Prostate gland (tissue), 2 donors: ENCODE results near the gene NR6A1. TPM values are rescaled to one million over a fixed set of nuclear protein-coding genes. Genes with fewer than 3 reads are reported as not detected.

ENCODE experiments used
- DNase-seq: peaks from one replicate; pipeline ENCODE4 v3.0.0-alpha.2; 2019; ENCODE audit warnings: low spot score
- H3K27ac ChIP-seq, 2 donors: fragments of 200-600 bp; sonication (generic); 2 replicates each; pipeline ENCODE4 v1.5.1; 2017 to 2019
- H3K27me3 ChIP-seq: fragments of 200-600 bp; sonication (generic); replicated peaks from 2 replicates; pipeline ENCODE4 v1.5.1; 2019; ENCODE audit not compliant: insufficient read depth
- H3K36me3 ChIP-seq, 2 donors: fragments of 200-600 bp; sonication (generic); 1 replicate in 1 of 2; 2 replicates in 1 of 2; pipeline versions ENCODE4 v1.5.1 to v1.8.1; 2017 to 2019
- H3K4me1 ChIP-seq: fragments of 200-600 bp; sonication (generic); replicated peaks from 2 replicates; pipeline ENCODE4 v1.5.1; 2019
- H3K4me3 ChIP-seq, 2 donors: fragments of 200-600 bp; sonication (generic); 2 replicates each; pipeline ENCODE4 v1.5.1; 2017 to 2019
- H3K9me3 ChIP-seq: fragments of 200-600 bp; sonication (generic); 2 replicates; pipeline ENCODE4 v1.5.1; 2017
- CTCF ChIP-seq, 4 experiments: fragments of 200-600 bp in 2 of 4; fragments of 450-650 bp in 2 of 4; sonication (generic) in 2 of 4; IDR thresholded peaks; 1 replicate in 3 of 4; 2 replicates in 1 of 4; pipeline ENCODE4 v1.5.1; 2016 to 2019; ENCODE audit warnings: antibody characterized with exemption in 4 of 4, mild to moderate bottlenecking in 2 of 4, moderate library complexity in 2 of 4
- POLR2A ChIP-seq: fragments of 450-650 bp; IDR thresholded peaks from one replicate; pipeline ENCODE4 v1.6.1; 2016; ENCODE audit warnings: antibody characterized with exemption, mild to moderate bottlenecking
- POLR2AphosphoS5 ChIP-seq: sonication (generic); formaldehyde crosslinking; IDR thresholded peaks from one replicate; pipeline ENCODE4 v1.6.1; 2017; ENCODE audit warnings: antibody characterized with exemption
- WGBS: methylation state at CpG from one replicate; pipeline ENCODE4 v1.1.5; 2018; 5-methylcytosine and 5-hydroxymethylcytosine counted together
- intact Hi-C: fragments of 100-400 bp; cut with DNase I; formaldehyde crosslinking; loops from one replicate; pipeline ENCODE4 v1.14.2; 2022
- total RNA-seq, 2 donors: library from RNA; depleted of rRNA; stranded (reverse); fragments of >200 nt; gene quantifications; one replicate each; pipeline ENCODE4 v1.1.0, GENCODE V29; 2016

The NR6A1 gene
- total RNA-seq, 2 donors from 2014 or later, result 1.3 to 53.7 TPM

- TF ChIP-seq CTCF (IDR thresholded peaks at IDR 0.05) (no peak), POLR2AphosphoS5 (no peak), POLR2A (no peak)
- H3K27ac ChIP-seq, result no peak overlapping the region
- no peaks in the 10 kb centered on the region for H3K9me3 ChIP-seq
- 93% methylated on average over 5 of the region's 5 CpGs for WGBS
- H3K27me3 ChIP-seq, result no peaks in the 10 kb centered on the region
- no peak for DNase-seq
- intact Hi-C loops, result no loop called here
- H3K4me3 ChIP-seq, result no peak overlapping the region
- no peaks in the 10 kb centered on the region for H3K36me3 ChIP-seq
- no peaks in the 10 kb centered on the region for H3K4me1 ChIP-seq
Observed at GRCh38 chr9:124685217-124685616, 85.9 kb downstream of the NR6A1 start.

GRCh38 chr9:124684169-124684568, 86.9 kb downstream of the NR6A1 start:
- no peak overlapping the region for H3K27ac ChIP-seq
- H3K27me3 ChIP-seq, result no peaks in the 10 kb centered on the region
- intact Hi-C loops, result no loop called here
- no peaks in the 10 kb centered on the region for H3K9me3 ChIP-seq
- DNase-seq, result no peak
- no peaks in the 10 kb centered on the region for H3K36me3 ChIP-seq
- no peak overlapping the region for H3K4me3 ChIP-seq
- TF ChIP-seq POLR2A (no peak), POLR2AphosphoS5 (no peak), CTCF (IDR thresholded peaks at IDR 0.05) (no peak)
- 44% methylated on average over 1 of the region's 1 CpG for WGBS
- no peaks in the 10 kb centered on the region for H3K4me1 ChIP-seq

- WGBS, result 97% methylated on average over 3 of the region's 3 CpGs
- no peaks in the 10 kb centered on the region for H3K4me1 ChIP-seq
- intact Hi-C loops, result no loop called here
- no peaks in the 10 kb centered on the region for H3K36me3 ChIP-seq
- H3K27ac ChIP-seq, result no peak overlapping the region
- TF ChIP-seq POLR2A (no peak), CTCF (IDR thresholded peaks at IDR 0.05) (no peak), POLR2AphosphoS5 (no peak)
- H3K4me3 ChIP-seq, result no peak overlapping the region
- no peak for DNase-seq
- H3K9me3 ChIP-seq, result no peaks in the 10 kb centered on the region
- H3K27me3 ChIP-seq, result no peaks in the 10 kb centered on the region
Observed at GRCh38 chr9:124683043-124683442, 88.1 kb downstream of the NR6A1 start.

- WGBS, result 89% methylated on average over 1 of the region's 1 CpG
- no peaks in the 10 kb centered on the region for H3K9me3 ChIP-seq
- H3K4me3 ChIP-seq, result no peak overlapping the region
- intact Hi-C loops, result no loop called here
- no peaks in the 10 kb centered on the region for H3K27me3 ChIP-seq
- no peaks in the 10 kb centered on the region for H3K36me3 ChIP-seq
- no peaks in the 10 kb centered on the region for H3K4me1 ChIP-seq
- H3K27ac ChIP-seq, result no peak overlapping the region
- TF ChIP-seq CTCF (IDR thresholded peaks at IDR 0.05), result no peak
- TF ChIP-seq POLR2A, result no peak
- no peak for TF ChIP-seq POLR2AphosphoS5
- no peak for DNase-seq
Observed at GRCh38 chr9:124680714-124681390, 90.3 kb downstream of the NR6A1 start.

- intact Hi-C loops, result no loop called here
- no peaks in the 10 kb centered on the region for H3K36me3 ChIP-seq
- WGBS, result 88% methylated on average over 1 of the region's 1 CpG
- TF ChIP-seq CTCF (IDR thresholded peaks at IDR 0.05), result no peak
- no peak for TF ChIP-seq POLR2AphosphoS5
- TF ChIP-seq POLR2A, result no peak
- DNase-seq, result no peak
- H3K27ac ChIP-seq, result no peak overlapping the region
- H3K4me1 ChIP-seq, result no peaks in the 10 kb centered on the region
- no peaks in the 10 kb centered on the region for H3K9me3 ChIP-seq
- no peaks in the 10 kb centered on the region for H3K27me3 ChIP-seq
- no peak overlapping the region for H3K4me3 ChIP-seq
Observed at GRCh38 chr9:124680049-124680448, 91.1 kb downstream of the NR6A1 start.
